ENCODE data around the gene CA10.

- TF ChIP-seq EGR1 (conservative IDR thresholded peaks at IDR 0.05) = no peak
- TF ChIP-seq RERE (CRISPR knock-in tag; IDR thresholded peaks at IDR 0.05; ENCODE audit: borderline replicate concordance) = no peak
- no peak for TF ChIP-seq BRF1 (IDR thresholded peaks at IDR 0.05; ENCODE audit: borderline replicate concordance, extremely low read depth, insufficient read length)
- no peak for TF ChIP-seq NFATC3 (IDR thresholded peaks at IDR 0.05)
- no peak for TF ChIP-seq ESRRA (IDR thresholded peaks at IDR 0.05; ENCODE audit: borderline replicate concordance, low read depth)
- no peak for TF ChIP-seq ZFX (CRISPR knock-in tag; IDR thresholded peaks at IDR 0.05)
- TF ChIP-seq SIN3A (IDR thresholded peaks at IDR 0.05; ENCODE audit: borderline replicate concordance in 2 of 2, control insufficient read depth in 1 of 2, low read depth in 2 of 2, low read length in 2 of 2) = no peak
- TF ChIP-seq REST (IDR thresholded peaks at IDR 0.05; ENCODE audit: borderline replicate concordance) = no peak
- TF ChIP-seq REST (CRISPR knock-in tag; IDR thresholded peaks at IDR 0.05; ENCODE audit: low read depth) = no peak
- no peak for TF ChIP-seq CTCF (IDR thresholded peaks at IDR 0.05 in 2 of 3, conservative IDR thresholded peaks at IDR 0.05 in 1 of 3; ENCODE audit: insufficient read depth in 2 of 3, low read depth in 1 of 3, low read length in 3 of 3)
- TF ChIP-seq FOS (IDR thresholded peaks at IDR 0.05; ENCODE audit: extremely low read depth, insufficient read length) = no peak
These were observed 457.0 kb downstream of the CA10 start for GRCh38 chr17:51701501-51701900.

Measured in K562 (cell line).